ENCODE data around the gene TRDN.

DNA sequence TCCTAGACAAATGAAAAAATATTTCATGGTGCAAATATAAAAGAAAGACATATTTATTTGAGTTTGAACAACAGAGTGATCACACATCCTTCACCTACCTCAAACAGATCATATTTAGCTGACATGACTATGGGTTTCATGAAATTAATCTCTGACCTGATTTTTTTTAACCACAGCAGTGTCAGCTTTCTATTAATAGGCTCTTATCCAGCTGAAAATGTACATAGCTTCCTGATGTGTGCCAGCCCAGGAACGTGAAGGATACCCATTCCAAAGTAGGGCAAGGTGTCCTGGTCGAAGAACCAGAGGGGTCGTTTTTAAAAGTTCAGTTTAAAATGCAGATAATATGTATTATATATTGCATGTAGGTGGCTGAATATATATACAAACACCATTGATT lies 19.8 kb downstream of the TRDN start:
- TF ChIP-seq, protein P1, sequence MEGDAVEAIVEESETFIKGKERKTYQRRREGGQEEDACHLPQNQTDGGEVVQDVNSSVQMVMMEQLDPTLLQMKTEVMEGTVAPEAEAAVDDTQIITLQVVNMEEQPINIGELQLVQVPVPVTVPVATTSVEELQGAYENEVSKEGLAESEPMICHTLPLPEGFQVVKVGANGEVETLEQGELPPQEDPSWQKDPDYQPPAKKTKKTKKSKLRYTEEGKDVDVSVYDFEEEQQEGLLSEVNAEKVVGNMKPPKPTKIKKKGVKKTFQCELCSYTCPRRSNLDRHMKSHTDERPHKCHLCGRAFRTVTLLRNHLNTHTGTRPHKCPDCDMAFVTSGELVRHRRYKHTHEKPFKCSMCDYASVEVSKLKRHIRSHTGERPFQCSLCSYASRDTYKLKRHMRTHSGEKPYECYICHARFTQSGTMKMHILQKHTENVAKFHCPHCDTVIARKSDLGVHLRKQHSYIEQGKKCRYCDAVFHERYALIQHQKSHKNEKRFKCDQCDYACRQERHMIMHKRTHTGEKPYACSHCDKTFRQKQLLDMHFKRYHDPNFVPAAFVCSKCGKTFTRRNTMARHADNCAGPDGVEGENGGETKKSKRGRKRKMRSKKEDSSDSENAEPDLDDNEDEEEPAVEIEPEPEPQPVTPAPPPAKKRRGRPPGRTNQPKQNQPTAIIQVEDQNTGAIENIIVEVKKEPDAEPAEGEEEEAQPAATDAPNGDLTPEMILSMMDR (IDR thresholded peaks at IDR 0.05), result no peak
- TF ChIP-seq POLR2A (IDR thresholded peaks at IDR 0.05), result no peak
- TF ChIP-seq EP300 (IDR thresholded peaks at IDR 0.05), result no peak

All from ovary (tissue), 3 donors.